AG09309 (cell line): ENCODE measurements around the gene PRDM5.

Experiments used
- DNase-seq: peaks from one replicate; pipeline ENCODE4 v3.0.0-alpha.2; 2010; ENCODE audit warnings: low read depth
- H3K4me3 ChIP-seq: 2 replicates; pipeline ENCODE4 v1.5.1; 2011; ENCODE audit warnings: mild to moderate bottlenecking, low read depth, low read length, moderate library complexity; ENCODE audit not compliant: control insufficient read depth
- TF ChIP-seq, protein P1 (sequence below): IDR thresholded peaks from 2 replicates; pipeline ENCODE4 v1.5.1; 2011; ENCODE audit warnings: mild to moderate bottlenecking, low read depth, low read length, inconsistent platforms; ENCODE audit not compliant: insufficient read depth, control insufficient read depth; ENCODE audit errors: missing control alignments

The PRDM5 gene

DNA sequence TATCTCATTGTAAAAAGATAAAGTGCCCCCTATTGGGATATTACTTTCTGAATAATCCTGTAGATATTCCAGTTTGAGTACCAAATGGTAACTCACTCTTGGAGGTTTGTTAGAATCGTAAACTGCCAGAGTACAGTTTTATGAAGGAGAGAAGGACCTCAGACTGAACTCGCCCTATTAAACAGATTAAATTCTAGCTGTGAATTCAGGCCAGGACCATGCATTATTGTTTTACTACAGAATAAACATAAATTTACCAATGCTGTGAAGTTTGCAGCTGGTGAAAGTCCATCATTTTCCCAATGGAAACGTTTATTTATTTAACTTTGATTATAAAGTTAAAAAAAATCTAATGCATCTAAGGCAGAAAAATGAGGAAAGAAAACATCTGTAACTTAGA, 20.2 kb upstream of the PRDM5 start:
- DNase-seq: no peak
- TF ChIP-seq, protein P1, sequence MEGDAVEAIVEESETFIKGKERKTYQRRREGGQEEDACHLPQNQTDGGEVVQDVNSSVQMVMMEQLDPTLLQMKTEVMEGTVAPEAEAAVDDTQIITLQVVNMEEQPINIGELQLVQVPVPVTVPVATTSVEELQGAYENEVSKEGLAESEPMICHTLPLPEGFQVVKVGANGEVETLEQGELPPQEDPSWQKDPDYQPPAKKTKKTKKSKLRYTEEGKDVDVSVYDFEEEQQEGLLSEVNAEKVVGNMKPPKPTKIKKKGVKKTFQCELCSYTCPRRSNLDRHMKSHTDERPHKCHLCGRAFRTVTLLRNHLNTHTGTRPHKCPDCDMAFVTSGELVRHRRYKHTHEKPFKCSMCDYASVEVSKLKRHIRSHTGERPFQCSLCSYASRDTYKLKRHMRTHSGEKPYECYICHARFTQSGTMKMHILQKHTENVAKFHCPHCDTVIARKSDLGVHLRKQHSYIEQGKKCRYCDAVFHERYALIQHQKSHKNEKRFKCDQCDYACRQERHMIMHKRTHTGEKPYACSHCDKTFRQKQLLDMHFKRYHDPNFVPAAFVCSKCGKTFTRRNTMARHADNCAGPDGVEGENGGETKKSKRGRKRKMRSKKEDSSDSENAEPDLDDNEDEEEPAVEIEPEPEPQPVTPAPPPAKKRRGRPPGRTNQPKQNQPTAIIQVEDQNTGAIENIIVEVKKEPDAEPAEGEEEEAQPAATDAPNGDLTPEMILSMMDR: no peak
- H3K4me3 ChIP-seq: no peak overlapping the region

DNA sequence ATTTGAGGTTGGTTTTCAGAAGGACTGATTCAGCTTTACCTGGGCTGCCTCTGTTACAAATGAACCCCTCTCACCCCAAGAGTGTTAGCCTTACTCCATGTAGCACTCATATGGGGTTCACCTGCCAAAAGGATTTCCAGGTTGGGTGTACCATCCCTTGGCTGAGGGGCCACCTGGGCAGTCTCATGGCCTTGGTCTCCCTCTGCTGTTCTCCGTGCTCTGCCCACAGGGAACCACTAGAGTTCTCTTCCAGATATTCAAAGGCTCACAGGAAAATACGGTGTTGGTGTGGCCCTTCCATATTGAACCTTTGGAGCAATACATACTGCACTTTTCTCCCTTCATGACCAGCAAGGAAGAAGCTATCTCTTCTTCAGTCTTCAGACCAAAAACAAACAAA, 18.0 kb upstream of the PRDM5 start:
- TF ChIP-seq, protein P1: peak; percentile 4

DNA sequence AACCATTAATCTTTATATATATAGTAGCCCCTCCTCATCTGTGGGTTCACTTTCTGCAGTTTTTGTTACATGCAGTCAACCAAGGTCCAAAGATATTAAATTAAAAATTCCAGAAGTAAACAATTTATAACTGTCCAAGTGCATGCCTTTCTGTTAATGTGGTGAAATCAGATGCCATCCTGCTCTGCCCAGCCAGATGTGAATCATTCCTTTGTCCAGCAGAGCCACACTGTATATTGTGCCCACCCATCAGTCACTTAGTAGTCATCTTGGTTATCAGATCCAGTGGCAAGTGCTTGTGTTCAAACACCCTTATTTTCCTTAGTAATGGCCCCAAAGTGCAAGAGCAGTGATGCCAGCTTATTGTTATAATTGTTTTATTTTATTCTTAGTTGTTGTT, 17.2 kb upstream of the PRDM5 start:
- H3K4me3 ChIP-seq: no peak overlapping the region
- TF ChIP-seq, protein P1: no peak
- DNase-seq: no peak

More for the DNA sequence above, 18.0 kb upstream of the PRDM5 start:
- DNase-seq: no peak
- H3K4me3 ChIP-seq: no peak overlapping the region

DNA sequence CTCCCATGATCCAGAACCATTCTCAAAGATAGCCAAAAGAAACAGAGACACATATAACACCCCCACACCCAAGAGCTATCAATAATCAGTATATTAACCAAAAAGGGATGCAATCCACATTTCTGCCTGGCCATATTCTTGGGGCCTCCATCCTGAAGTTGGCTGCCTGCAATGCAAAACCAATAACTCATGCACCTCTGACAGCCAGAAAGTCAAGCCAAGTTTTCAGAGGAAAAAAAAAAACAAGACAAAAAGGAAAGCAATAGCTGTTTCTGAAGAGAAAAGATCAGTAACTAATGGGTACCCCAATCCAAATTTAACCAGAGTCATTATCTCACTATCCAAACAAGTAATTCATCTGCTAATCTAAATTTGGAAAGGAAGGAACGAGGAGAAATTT, 7.3 kb upstream of the PRDM5 start:
- no peak overlapping the region for H3K4me3 ChIP-seq
- no peak for DNase-seq
- TF ChIP-seq, protein P1: no peak

DNA sequence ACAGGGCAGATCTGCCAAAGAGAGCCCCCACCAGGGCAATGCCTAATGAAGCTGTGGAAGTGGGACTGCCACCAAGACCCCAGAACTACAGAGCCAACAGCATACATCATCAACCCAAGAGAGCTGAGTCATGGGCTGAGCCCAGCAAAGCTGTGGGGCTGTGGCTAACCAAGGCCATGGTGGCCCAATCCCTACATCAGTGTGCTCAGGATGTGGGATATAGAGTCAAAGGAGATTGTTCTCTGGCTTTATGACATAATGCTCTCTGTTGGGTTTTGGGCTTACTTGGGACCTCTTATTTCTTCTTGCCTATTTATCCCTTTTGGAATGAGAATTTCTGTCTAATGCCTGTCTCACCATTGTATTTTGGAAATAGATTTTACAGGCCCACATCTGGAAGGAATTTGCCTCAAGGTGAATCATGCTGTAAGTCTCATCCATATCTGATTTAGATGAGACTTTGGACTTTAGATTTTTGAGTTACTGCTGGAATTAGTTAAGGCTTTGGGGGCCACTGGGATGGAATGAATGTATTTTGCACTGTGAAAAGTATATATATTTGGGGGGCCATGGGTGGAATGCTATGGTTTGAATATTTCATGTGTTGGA, 5.4 kb upstream of the PRDM5 start:
- TF ChIP-seq, protein P1: no peak
- no peak overlapping the region for H3K4me3 ChIP-seq
- DNase-seq: no peak

DNA sequence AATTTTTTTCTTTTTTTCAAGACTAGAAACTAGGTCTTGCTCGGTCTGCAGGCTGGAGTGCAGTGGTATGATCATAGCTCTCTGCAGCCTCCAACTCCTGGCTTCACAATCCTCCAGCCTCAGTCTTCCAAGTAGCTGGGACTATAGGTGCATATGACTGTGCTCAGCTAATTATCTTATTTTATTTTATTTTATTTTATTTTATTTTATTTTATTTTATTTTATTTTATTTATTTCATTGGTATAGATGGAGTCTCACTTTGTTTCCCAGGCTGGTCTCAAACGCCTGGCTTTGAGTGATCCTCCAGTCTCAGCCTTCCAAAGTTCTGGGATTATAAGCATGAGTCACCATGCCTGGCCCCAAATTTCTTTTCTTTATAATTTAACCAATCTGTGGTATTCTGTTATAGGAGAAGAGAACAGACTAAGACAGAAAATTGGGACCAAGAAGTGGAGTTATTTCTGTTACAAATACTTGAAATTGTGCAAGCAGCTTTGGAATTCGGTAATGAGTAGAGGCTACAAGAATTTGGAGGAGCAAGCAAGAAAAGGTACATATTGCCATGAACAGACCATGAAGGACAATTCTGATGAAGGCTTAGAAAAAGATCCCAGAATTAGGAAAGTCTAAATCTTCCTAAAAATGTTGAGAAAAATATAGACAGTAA, 4.0 kb upstream of the PRDM5 start:
- DNase-seq: no peak
- TF ChIP-seq, protein P1: no peak
- H3K4me3 ChIP-seq: no peak overlapping the region

DNA sequence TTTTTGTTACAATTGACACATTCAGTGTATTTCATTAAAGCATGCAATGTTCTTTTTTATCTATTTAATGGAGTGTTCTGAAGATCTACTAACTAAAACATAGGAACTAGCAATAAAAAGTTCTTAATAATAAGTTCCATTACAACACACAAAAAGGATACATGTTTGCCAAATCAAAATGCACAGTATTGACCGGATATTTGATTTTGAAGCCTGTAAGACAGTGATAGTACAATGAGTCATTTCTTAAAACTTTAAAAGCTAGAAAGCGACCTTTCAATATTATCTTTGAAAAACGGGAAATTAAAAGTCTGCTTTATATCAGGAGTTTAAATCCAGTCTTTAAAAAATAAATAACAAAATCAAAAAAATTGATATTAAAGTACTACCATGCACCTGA, 2.4 kb upstream of the PRDM5 start:
- no peak overlapping the region for H3K4me3 ChIP-seq
- DNase-seq: no peak
- TF ChIP-seq, protein P1: no peak
